NCI-H2171 treated with DMSO at 0.1 percent for 48 hours (cell line): Measurements from ENCODE around the gene VGLL3.
"Not testable (repeated sequence)": the region's sequence is repeated elsewhere in the genome, so short reads cannot be mapped to it uniquely, and the experiment has no call there.

Experiments used
- DNase-seq: peaks from one replicate; lab custom pipeline; 2025; lab: John Stamatoyannopoulos, UW

The VGLL3 gene

GRCh38 chr3:86989611-86990010, 1.3 kb downstream of the VGLL3 start:
- no peak for DNase-seq

- no peak for DNase-seq
Observed at GRCh38 chr3:86989006-86989405, 1.9 kb downstream of the VGLL3 start.

- no peak for DNase-seq
Observed at GRCh38 chr3:86988235-86988634, 2.7 kb downstream of the VGLL3 start.

GRCh38 chr3:86987421-86987715, 3.6 kb downstream of the VGLL3 start:
- DNase-seq: no peak

GRCh38 chr3:86986671-86987420, 4.1 kb downstream of the VGLL3 start:
- DNase-seq: no peak

- no peak for DNase-seq
Observed at GRCh38 chr3:86985181-86985826, 5.6 kb downstream of the VGLL3 start.

GRCh38 chr3:86984271-86984670, 6.7 kb downstream of the VGLL3 start:
- DNase-seq: no peak

GRCh38 chr3:86982883-86983282, 8.1 kb downstream of the VGLL3 start:
- DNase-seq: no peak

- DNase-seq: no peak
Observed at GRCh38 chr3:86978111-86978551, 12.8 kb downstream of the VGLL3 start.

- DNase-seq: no peak
Observed at GRCh38 chr3:86976219-86976618, 14.7 kb downstream of the VGLL3 start.

GRCh38 chr3:86974177-86974576, 16.8 kb downstream of the VGLL3 start:
- not testable (repeated sequence) for DNase-seq

GRCh38 chr3:86973440-86973839, 17.5 kb downstream of the VGLL3 start:
- DNase-seq: no peak

- no peak for DNase-seq
Observed at GRCh38 chr3:86969500-86970189, 21.3 kb downstream of the VGLL3 start.

GRCh38 chr3:86968244-86968932, 22.6 kb downstream of the VGLL3 start:
- DNase-seq: no peak

- peak; percentile 47 for DNase-seq
Observed at GRCh38 chr3:86967062-86967461, 23.9 kb downstream of the VGLL3 start.

- no peak for DNase-seq
Observed at GRCh38 chr3:86965166-86965565, 25.8 kb downstream of the VGLL3 start.

- DNase-seq: no peak
Observed at GRCh38 chr3:86963611-86964010, 27.3 kb downstream of the VGLL3 start.

- DNase-seq: no peak
Observed at GRCh38 chr3:86961297-86961696, 29.7 kb downstream of the VGLL3 start.

- no peak for DNase-seq
Observed at GRCh38 chr3:86960550-86960949, 30.4 kb downstream of the VGLL3 start.

GRCh38 chr3:86958534-86958933, 32.4 kb downstream of the VGLL3 start:
- no peak for DNase-seq

GRCh38 chr3:86954747-86955146, 36.2 kb downstream of the VGLL3 start:
- peak; percentile 40 for DNase-seq

- DNase-seq: peak; percentile 6
Observed at GRCh38 chr3:86954226-86954625, 36.7 kb downstream of the VGLL3 start.

- no peak for DNase-seq
Observed at GRCh38 chr3:86951322-86951721, 39.6 kb downstream of the VGLL3 start.
